HepG2 (cell line): ENCODE data around the gene OPRL1. TPM values are rescaled to one million over a fixed set of nuclear protein-coding genes. Genes with fewer than 3 reads are reported as not detected.
A peak's percentile ranks its signal among the peaks of the same experiment; 100 is the strongest.

Experiments
- AGO1 ChIP-seq: fragments of 200-400 bp; formaldehyde crosslinking; IDR thresholded peaks from 2 replicates; pipeline ENCODE4 v1.6.1; 2017; ENCODE audit warnings: mild to moderate bottlenecking, low read depth, low read length, moderate library complexity; ENCODE audit not compliant: poor library complexity, severe bottlenecking
- EEA1 ChIP-seq: sonication (generic); formaldehyde crosslinking; IDR thresholded peaks from 2 replicates; pipeline ENCODE4 v1.5.1; 2020; ENCODE audit warnings: mild to moderate bottlenecking, missing genetic modification reagents, borderline replicate concordance
- HNF4G ChIP-seq, 2 experiments: sonication (generic) in 1 of 2; formaldehyde crosslinking in 1 of 2; IDR thresholded peaks; 2 replicates each; pipeline versions ENCODE4 v1.4.0 to v1.6.1; 2011 to 2020; ENCODE audit warnings: borderline replicate concordance in 2 of 2, low read depth in 2 of 2, mild to moderate bottlenecking in 2 of 2, low read length in 1 of 2, missing genetic modification reagents in 1 of 2, moderate library complexity in 1 of 2
- KAT2B ChIP-seq: fragments of 150-350 bp; IDR thresholded peaks from 2 replicates; pipeline ENCODE4 v1.6.1; 2014; ENCODE audit warnings: low read depth, low read length, borderline replicate concordance
- ONECUT2 ChIP-seq: sonication (generic); formaldehyde crosslinking; IDR thresholded peaks from 2 replicates; pipeline ENCODE4 v1.4.0; 2020; ENCODE audit warnings: missing genetic modification reagents
- PAWR ChIP-seq: sonication (generic); formaldehyde crosslinking; IDR thresholded peaks from 2 replicates; pipeline ENCODE4 v1.4.0; 2020; ENCODE audit warnings: missing genetic modification reagents, mild to moderate bottlenecking, borderline replicate concordance
- POLR2AphosphoS2 ChIP-seq: IDR thresholded peaks from 2 replicates; pipeline ENCODE4 v1.6.1; 2011; ENCODE audit warnings: low read depth, low read length, improper control_type of control experiment
- PRMT3 ChIP-seq: sonication (generic); formaldehyde crosslinking; IDR thresholded peaks from 2 replicates; pipeline ENCODE4 v1.8.1; 2022; ENCODE audit warnings: low read depth, mild to moderate bottlenecking, moderate library complexity, missing genetic modification reagents, borderline replicate concordance
- SMYD3 ChIP-seq: sonication (generic); formaldehyde crosslinking; IDR thresholded peaks from 2 replicates; pipeline ENCODE4 v1.8.1; 2023; ENCODE audit warnings: mild to moderate bottlenecking, missing genetic modification reagents
- TGIF2 ChIP-seq: IDR thresholded peaks from 2 replicates; pipeline ENCODE4 v1.6.1; 2016; ENCODE audit warnings: control low read depth, missing compliant biosample characterization
- TP53 ChIP-seq: sonication (generic); formaldehyde crosslinking; conservative IDR thresholded peaks from 2 replicates; pipeline ENCODE4 v1.4.0; 2020; ENCODE audit warnings: missing genetic modification reagents
- ZFP1 ChIP-seq: IDR thresholded peaks from 2 replicates; pipeline ENCODE4 v1.6.1; 2016
- ZIK1 ChIP-seq: sonication (generic); formaldehyde crosslinking; IDR thresholded peaks from 2 replicates; pipeline ENCODE4 v1.5.0; 2020; ENCODE audit warnings: mild to moderate bottlenecking, low read depth, missing genetic modification reagents, borderline replicate concordance
- ZNF44 ChIP-seq: sonication (generic); formaldehyde crosslinking; IDR thresholded peaks from 2 replicates; pipeline ENCODE4 v1.5.1; 2020; ENCODE audit warnings: mild to moderate bottlenecking, missing genetic modification reagents
- ZNF484 ChIP-seq: sonication (generic); formaldehyde crosslinking; IDR thresholded peaks from 2 replicates; pipeline ENCODE4 v1.5.1; 2020; ENCODE audit warnings: mild to moderate bottlenecking, low read depth, missing genetic modification reagents, borderline replicate concordance
- ZNF747 ChIP-seq: sonication (generic); formaldehyde crosslinking; IDR thresholded peaks from 2 replicates; pipeline ENCODE4 v1.8.1; 2023; ENCODE audit warnings: missing genetic modification reagents, mild to moderate bottlenecking, borderline replicate concordance
- polyA plus RNA-seq, 8 experiments: library from polyadenylated mRNA; depleted of rRNA in 3 of 8; stranded (reverse) in 7 of 8; unstranded in 1 of 8; fragments of >200 nt; fragmentation: Illumina TruSeq in 4 of 8; extraction: Trizol in 4 of 8; gene quantifications; 2 replicates each; pipeline versions ENCODE4 v1.2.1 to v1.2.3, GENCODE V29; 2011 to 2016; ENCODE audit warnings: low read depth in 4 of 8, missing spikeins in 1 of 8, mixed read lengths in 1 of 8; ENCODE audit not compliant: insufficient read depth in 1 of 8
- total RNA-seq, 5 experiments: library from RNA; depleted of rRNA; stranded (reverse); fragments of >200 nt; fragmentation: Illumina TruSeq; extraction: Trizol; gene quantifications; 2 replicates each; pipeline ENCODE4 v1.2.3, GENCODE V29; 2016; ENCODE audit warnings: low read depth in 1 of 5
- TF ChIP-seq, protein P1 (sequence below): sonication (generic); formaldehyde crosslinking; IDR thresholded peaks from 2 replicates; pipeline ENCODE4 v1.5.0; 2020; ENCODE audit warnings: mild to moderate bottlenecking, missing genetic modification reagents, borderline replicate concordance
- TF ChIP-seq, protein P2 (sequence below): sonication (generic); IDR thresholded peaks from 2 replicates; pipeline ENCODE4 v1.6.1; 2016; ENCODE audit warnings: low read depth, borderline replicate concordance
- TF ChIP-seq, protein P3 (sequence below): sonication (generic); formaldehyde crosslinking; IDR thresholded peaks from 2 replicates; pipeline ENCODE4 v1.4.0; 2020; ENCODE audit warnings: mild to moderate bottlenecking, missing genetic modification reagents
- TF ChIP-seq, protein P4 (sequence below): IDR thresholded peaks from 2 replicates; pipeline ENCODE4 v1.6.1; 2016; ENCODE audit warnings: low read depth, borderline replicate concordance

Gene OPRL1
- total and polyA plus RNA-seq, 2 of the 13 experiments (the other 11 are each of a cell fraction or from before 2014, with no cell fraction given), result 0.35 to 0.71 TPM

DNA sequence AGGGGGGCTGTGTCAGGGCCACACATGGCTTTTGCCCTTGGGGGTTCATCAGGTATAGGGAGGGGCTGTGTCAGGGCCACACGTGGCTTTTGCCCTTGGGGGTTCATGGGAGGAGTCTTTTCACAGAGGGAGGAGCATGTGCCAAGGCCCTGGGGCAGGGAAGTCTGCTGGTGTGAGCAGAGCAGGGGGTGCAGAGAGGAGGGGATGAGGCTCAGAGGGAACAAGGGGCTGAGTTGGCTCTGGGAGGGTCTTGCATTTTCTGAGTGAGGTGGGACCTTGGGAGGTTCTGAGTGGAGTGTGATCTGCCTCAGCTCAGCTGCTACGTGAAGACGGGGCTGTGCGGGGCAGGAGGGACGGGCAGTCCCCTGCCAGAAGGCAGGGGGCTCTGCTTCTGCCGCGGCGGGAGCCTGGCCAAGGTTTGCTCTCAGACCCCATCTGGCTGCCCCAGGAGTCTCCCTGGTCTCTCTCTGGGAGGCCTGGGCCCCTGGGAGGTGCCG lies 24.4 kb upstream of the OPRL1 start (continued):
- TF ChIP-seq ZNF44 (CRISPR knock-in tag) (no peak), AGO1 (no peak), ONECUT2 (CRISPR knock-in tag) (no peak), EEA1 (CRISPR knock-in tag) (no peak), ZNF747 (CRISPR knock-in tag) (peak; percentile 12; the same call in 1 of the 2 replicates), KAT2B (no peak), ZNF484 (0 out of 2 replicates have a peak, but pooled peaks have one; percentile 35), ZIK1 (no peak; the same call in 1 of the 2 replicates), HNF4G (IDR thresholded peaks at IDR 0.05; ENCODE audit: borderline replicate concordance, low read depth, low read length) (no peak), HNF4G (CRISPR knock-in tag; IDR thresholded peaks at IDR 0.05; ENCODE audit: borderline replicate concordance, low read depth) (no peak), TGIF2 (CRISPR knock-in tag) (0 out of 2 replicates have a peak, but pooled peaks have one; percentile 81), POLR2AphosphoS2 (no peak), PAWR (CRISPR knock-in tag) (no peak), SMYD3 (CRISPR knock-in tag) (0 out of 2 replicates have a peak, but pooled peaks have one; percentile 75), ZFP1 (CRISPR knock-in tag) (no peak), PRMT3 (CRISPR knock-in tag) (no peak), TP53 (CRISPR knock-in tag) (0 out of 2 replicates have a peak, but pooled peaks have one; percentile 20)
- TF ChIP-seq, protein P1, sequence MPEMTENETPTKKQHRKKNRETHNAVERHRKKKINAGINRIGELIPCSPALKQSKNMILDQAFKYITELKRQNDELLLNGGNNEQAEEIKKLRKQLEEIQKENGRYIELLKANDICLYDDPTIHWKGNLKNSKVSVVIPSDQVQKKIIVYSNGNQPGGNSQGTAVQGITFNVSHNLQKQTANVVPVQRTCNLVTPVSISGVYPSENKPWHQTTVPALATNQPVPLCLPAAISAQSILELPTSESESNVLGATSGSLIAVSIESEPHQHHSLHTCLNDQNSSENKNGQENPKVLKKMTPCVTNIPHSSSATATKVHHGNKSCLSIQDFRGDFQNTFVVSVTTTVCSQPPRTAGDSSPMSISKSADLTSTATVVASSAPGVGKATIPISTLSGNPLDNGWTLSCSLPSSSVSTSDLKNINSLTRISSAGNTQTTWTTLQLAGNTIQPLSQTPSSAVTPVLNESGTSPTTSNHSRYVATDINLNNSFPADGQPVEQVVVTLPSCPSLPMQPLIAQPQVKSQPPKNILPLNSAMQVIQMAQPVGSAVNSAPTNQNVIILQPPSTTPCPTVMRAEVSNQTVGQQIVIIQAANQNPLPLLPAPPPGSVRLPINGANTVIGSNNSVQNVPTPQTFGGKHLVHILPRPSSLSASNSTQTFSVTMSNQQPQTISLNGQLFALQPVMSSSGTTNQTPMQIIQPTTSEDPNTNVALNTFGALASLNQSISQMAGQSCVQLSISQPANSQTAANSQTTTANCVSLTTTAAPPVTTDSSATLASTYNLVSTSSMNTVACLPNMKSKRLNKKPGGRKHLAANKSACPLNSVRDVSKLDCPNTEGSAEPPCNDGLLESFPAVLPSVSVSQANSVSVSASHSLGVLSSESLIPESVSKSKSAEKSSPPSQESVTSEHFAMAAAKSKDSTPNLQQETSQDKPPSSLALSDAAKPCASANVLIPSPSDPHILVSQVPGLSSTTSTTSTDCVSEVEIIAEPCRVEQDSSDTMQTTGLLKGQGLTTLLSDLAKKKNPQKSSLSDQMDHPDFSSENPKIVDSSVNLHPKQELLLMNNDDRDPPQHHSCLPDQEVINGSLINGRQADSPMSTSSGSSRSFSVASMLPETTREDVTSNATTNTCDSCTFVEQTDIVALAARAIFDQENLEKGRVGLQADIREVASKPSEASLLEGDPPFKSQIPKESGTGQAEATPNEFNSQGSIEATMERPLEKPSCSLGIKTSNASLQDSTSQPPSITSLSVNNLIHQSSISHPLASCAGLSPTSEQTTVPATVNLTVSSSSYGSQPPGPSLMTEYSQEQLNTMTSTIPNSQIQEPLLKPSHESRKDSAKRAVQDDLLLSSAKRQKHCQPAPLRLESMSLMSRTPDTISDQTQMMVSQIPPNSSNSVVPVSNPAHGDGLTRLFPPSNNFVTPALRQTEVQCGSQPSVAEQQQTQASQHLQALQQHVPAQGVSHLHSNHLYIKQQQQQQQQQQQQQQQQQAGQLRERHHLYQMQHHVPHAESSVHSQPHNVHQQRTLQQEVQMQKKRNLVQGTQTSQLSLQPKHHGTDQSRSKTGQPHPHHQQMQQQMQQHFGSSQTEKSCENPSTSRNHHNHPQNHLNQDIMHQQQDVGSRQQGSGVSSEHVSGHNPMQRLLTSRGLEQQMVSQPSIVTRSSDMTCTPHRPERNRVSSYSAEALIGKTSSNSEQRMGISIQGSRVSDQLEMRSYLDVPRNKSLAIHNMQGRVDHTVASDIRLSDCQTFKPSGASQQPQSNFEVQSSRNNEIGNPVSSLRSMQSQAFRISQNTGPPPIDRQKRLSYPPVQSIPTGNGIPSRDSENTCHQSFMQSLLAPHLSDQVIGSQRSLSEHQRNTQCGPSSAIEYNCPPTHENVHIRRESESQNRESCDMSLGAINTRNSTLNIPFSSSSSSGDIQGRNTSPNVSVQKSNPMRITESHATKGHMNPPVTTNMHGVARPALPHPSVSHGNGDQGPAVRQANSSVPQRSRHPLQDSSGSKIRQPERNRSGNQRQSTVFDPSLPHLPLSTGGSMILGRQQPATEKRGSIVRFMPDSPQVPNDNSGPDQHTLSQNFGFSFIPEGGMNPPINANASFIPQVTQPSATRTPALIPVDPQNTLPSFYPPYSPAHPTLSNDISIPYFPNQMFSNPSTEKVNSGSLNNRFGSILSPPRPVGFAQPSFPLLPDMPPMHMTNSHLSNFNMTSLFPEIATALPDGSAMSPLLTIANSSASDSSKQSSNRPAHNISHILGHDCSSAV (CRISPR knock-in tag), result no peak
- TF ChIP-seq, protein P2, sequence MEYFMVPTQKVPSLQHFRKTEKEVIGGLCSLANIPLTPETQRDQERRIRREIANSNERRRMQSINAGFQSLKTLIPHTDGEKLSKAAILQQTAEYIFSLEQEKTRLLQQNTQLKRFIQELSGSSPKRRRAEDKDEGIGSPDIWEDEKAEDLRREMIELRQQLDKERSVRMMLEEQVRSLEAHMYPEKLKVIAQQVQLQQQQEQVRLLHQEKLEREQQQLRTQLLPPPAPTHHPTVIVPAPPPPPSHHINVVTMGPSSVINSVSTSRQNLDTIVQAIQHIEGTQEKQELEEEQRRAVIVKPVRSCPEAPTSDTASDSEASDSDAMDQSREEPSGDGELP, result 0 out of 2 replicates have a peak, but pooled peaks have one; percentile 31
- TF ChIP-seq, protein P3, sequence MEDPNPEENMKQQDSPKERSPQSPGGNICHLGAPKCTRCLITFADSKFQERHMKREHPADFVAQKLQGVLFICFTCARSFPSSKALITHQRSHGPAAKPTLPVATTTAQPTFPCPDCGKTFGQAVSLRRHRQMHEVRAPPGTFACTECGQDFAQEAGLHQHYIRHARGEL (CRISPR knock-in tag), result 0 out of 2 replicates have a peak, but pooled peaks have one; percentile 36
- TF ChIP-seq, protein P4, sequence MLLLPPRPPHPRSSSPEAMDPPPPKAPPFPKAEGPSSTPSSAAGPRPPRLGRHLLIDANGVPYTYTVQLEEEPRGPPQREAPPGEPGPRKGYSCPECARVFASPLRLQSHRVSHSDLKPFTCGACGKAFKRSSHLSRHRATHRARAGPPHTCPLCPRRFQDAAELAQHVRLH (CRISPR knock-in tag), result 0 out of 2 replicates have a peak, but pooled peaks have one; percentile 4
